Stimulated activated CD4-positive, alpha-beta T cell treated with anti-CD3 and anti-CD28 coated beads, TNF-alpha, amount 100 ng/mL, for 24 hours (primary cell): Measurements from ENCODE around the gene ACSF3.
"Not testable (repeated sequence)": the region's sequence is repeated elsewhere in the genome, so short reads cannot be mapped to it uniquely, and the experiment has no call there.

ENCODE experiments used
- DNase-seq, 3 experiments: peaks; one replicate each; pipeline ENCODE4 v3.0.0-alpha.2; 2020; ENCODE audit warnings: low read depth in 3 of 3

Gene ACSF3

DNA sequence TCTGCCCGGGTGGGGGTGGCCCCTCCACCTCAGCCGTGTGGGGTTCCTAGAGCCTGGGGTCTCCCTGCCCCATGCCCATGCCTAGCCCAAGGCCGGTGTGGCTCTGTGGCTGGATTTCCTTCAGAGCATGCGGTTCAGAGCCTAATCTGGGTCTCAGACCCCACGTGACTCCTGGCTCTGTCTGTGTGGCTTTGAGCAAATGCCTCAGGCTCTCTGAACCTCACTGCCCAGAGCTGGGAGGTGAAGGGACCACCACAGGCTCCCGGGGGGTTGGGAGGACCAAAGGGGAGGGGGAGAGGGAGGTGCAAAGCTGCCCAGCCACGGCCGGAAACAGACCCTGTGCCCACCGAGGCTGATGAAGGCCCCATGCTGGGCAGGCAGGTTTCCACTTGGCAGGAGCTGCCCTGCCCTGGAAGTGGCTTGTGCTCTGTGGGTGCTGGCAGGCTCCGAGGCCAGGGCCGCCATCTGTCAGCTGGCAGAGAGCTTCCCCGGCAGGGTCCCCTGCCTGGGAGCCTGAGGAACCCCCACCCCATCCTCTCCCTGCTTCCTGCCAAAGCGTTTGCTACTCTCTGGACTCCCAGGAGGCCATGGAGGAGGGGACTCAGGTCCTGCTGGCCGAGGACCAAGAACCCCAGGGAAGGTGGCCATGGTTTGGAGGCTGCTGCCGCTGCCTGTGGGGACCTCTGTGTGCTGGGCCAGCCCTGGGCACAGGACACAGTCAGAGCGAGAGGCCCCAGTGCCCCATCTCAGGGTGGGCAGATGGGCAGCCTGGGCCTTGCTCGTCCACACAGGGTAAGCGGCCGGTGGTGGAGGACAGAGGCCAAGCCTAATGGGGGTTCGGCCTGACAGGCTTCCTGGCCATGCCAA, 81.9 kb downstream of the ACSF3 start:
- no peak for DNase-seq

DNA sequence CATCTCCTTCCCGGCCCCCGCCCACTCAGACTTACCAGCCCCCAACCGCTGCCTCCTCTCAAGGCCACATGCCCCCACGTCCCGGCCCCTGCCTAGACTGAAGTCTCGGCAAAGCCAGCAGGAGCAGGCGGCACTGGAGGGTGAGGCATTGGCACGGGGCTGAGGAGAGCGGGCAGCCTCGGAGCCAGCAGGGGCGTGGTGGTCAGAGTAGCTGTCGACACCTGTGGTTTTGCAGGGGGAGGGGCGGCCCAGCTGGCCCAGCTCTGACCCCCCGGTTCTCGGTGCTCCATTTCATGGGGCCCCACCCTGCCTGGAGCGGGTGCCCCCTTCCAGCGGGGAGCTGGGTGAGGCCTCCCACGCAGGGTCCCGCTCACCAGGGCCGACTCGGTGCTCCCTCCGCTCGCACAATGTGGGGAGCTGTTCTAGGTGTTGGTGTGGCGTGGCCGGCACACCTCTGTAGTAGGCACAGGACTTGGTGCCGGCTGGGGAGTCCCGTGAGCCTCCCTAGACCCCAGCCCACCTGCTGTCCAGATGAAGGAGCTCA, 82.6 kb downstream of the ACSF3 start:
- no peak for DNase-seq

- no peak for DNase-seq
These were observed 83.1 kb downstream of the ACSF3 start for GRCh38 chr16:89176717-89177116.

GRCh38 chr16:89177501-89177900, 83.8 kb downstream of the ACSF3 start:
- DNase-seq = no peak

GRCh38 chr16:89178453-89179147, 84.9 kb downstream of the ACSF3 start:
- DNase-seq = no peak

DNA sequence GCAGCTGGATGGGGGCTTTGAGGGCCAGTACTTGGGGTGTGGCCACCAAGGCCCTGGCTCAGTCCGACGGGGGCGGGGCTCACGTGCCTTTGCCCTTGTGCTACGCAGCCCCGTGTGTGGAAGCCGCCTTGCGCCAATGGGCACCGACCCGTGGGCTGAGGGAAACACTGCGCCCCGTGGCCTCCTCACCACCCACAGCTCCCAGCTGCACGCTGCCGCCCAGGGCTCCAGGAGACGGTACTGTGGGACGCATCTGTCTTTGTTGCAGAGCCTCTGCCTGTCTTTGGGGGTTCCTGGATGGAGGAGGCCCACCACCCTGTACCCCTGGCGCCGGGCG, 85.5 kb downstream of the ACSF3 start:
- no peak for DNase-seq

- DNase-seq = no peak
These were observed 86.1 kb downstream of the ACSF3 start for GRCh38 chr16:89179656-89180315.

DNA sequence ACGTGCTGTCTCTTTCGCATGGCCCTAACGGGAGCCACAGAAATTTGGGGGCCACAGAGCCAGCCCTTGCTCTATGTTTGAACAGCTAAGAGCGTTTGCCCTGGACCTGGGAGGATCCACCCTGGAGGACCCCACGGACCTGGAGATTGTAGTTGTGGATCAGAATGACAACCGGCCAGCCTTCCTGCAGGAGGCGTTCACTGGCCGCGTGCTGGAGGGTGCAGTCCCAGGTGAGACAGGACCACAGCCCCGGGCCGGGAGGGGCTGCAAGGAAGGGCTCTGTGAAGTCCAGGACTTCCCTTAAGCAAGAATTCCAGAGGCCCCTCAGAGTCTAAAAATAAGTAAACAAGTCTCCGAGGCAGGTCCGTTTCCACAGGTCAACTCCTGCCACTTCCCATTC, 89.8 kb downstream of the ACSF3 start:
- DNase-seq = no peak

- DNase-seq = no peak
These were observed 90.5 kb downstream of the ACSF3 start for GRCh38 chr16:89183975-89184676.

DNA sequence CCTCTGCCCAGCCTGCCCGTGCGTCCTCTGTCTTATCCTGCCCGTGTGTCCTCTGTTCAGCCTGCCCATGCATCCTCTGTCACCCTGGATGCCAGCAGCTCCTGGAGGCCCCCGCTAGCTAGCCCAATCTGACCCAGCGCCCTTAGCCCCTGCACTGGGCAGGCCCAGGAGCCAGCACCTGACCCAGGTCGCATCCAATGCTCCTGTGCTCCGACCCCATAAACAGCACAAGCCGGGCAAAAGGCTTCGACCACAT, 91.0 kb downstream of the ACSF3 start:
- DNase-seq = no peak

GRCh38 chr16:89184933-89185794, 91.5 kb downstream of the ACSF3 start:
- no peak for DNase-seq

- DNase-seq = not testable (repeated sequence)
These were observed 92.4 kb downstream of the ACSF3 start for GRCh38 chr16:89185887-89186592.

DNA sequence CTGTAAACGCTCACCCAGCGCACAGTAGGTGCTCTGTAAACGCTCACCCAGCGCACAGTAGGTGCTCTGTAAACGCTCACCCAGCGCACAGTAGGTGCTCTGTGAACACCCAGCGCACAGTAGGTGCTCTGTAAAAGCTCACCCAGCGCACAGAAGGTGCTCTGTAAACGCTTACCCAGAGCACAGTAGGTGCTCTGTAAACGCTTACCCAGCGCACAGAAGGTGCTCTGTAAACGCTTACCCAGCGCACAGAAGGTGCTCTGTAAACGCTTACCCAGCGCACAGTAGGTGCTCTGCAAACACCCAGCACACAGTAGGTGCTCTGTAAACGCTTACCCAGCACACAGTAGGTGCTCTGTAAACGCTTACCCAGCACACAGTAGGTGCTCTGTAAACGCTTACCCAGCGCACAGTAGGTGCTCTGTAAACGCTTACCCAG, 93.0 kb downstream of the ACSF3 start:
- not testable (repeated sequence) for DNase-seq

DNA sequence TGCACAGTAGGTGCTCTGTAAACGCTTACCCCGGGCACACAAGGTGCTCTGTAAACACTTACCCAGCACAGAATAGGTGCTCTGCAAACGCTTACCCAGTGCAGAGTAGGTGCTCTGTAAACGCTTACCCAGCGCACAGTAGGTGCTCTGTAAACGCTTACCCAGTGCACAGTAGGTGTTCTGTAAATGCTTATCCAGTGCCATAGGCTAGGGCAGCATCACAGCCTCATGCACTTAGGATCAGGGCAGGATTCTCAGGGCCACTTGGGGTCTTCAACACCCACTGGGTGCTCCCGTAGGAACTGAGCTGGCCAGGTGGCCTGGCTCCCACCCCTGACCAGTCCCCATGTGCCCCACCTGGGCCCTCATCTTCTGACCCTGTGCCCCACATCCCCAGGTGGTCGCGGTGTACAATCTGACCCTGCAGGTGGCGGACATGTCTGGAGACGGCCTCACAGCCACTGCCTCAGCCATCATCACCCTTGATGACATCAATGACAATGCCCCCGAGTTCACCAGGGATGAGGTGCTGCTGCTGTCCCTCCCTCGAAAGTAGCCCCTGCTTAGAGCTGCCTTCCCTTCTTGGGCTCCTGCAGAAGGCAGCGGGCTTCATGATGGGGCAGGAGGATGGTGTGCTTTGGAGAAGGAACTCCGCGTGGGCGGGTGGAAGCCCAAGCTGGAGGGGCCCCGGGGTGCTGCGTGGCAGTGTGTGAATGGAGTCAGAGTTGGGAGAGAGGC, 93.5 kb downstream of the ACSF3 start:
- DNase-seq = peak in 1 of 3 experiments; percentile 38

DNA sequence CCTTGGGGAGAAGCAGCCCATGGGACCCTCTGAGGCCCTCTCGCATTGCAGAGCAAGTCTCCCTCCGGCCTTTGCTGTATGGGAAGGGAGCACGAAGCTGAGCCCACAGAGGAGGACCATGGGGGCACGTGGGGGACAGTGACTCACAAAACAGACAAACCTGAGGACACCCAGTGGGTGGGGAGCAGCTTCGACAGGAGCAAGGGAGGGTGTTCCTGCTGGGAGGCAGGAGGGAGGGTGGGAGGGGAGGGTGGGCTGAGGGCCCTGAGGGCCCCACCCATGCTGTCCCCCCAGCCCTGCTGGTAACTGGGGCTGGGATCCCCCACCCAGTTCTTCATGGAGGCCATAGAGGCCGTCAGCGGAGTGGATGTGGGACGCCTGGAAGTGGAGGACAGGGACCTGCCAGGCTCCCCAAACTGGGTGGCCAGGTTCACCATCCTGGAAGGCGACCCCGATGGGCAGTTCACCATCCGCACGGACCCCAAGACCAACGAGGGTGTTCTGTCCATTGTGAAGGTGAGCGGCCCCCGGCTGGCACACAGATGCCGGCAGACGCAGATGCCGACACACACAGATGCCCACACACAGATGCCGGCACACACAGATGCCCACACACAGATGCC, 94.2 kb downstream of the ACSF3 start:
- DNase-seq = no peak

GRCh38 chr16:89188471-89189357, 95.1 kb downstream of the ACSF3 start:
- not testable (repeated sequence) for DNase-seq

DNA sequence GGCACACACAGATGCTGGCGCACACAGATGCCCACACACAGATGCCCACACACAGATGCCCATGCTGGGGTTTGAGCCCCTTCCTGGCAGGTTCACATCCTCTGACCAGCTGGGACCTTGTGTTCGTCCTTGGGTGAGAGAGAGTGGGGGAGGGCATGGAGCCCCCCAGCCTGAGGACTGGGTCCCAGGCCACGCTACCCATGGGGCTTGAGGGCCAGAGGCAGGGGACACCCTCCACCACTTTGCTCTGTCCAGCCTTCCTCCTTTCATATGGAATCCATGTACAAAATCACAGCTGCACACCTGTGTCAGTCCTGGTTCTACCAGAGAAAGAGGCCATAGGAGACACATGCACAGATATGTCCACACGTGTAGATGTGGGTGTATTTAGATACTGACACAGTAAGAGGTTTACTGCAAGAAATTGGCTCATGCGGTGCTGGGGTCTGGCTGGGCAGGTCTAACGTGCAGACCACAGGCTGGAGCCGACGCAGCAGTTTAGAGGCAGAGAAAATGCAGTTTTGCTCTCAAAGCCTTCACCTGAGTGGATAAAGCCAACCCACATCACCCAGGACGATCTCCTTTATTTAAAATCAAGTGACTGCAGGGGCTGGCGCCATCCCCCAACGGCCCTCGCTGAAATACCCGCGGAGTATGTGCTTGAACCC, 95.8 kb downstream of the ACSF3 start:
- DNase-seq = no peak
